GF-D8 (cell line): ENCODE results near the gene HOXB2.
A peak's percentile ranks its signal among the peaks of the same experiment; 100 is the strongest.

ENCODE experiments used
- DNase-seq: peaks from one replicate; lab custom pipeline; 2025; lab: John Stamatoyannopoulos, UW

The HOXB2 gene

DNA sequence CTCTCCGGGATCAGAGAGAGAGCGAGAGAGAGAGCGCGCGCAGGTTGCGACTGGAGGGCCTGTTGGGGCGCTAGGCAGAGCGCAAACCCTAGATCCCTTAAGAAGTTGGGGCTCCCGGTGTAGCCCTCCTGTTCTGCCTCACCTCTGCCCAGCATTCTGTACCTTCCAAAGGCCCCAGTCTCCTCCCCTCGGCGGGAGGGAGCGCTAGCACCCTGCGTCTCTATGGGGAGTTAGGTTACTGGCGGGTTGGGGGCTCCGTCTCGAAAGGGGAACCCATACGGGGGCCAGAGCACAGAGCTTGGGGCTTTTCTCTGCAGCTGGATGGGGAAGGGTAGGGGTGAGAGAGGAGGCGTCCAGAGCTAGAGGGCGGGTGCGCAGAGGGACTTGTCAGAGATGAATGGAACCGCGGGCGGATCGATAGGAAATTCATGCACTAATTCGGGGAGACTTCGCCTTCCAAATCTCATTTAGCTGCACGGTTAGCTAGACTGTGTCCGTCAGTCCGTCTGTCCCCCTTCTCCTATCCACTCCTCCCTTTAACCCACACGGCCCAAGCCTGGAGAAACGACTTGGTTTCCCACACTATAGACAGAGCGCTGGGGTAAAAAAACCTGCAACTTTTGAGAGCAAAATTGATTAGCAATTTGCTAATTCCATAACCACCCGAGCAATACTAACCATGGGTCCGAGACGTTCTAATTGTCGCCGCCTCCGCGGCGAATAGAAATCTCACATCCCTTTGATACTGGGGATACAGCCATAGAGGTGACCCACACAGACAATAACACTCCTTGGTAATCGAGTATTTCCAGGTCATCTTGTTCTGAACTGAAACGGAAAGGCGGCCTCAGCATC lies 33.9 kb upstream of the HOXB2 start:
- DNase-seq, result no peak

DNA sequence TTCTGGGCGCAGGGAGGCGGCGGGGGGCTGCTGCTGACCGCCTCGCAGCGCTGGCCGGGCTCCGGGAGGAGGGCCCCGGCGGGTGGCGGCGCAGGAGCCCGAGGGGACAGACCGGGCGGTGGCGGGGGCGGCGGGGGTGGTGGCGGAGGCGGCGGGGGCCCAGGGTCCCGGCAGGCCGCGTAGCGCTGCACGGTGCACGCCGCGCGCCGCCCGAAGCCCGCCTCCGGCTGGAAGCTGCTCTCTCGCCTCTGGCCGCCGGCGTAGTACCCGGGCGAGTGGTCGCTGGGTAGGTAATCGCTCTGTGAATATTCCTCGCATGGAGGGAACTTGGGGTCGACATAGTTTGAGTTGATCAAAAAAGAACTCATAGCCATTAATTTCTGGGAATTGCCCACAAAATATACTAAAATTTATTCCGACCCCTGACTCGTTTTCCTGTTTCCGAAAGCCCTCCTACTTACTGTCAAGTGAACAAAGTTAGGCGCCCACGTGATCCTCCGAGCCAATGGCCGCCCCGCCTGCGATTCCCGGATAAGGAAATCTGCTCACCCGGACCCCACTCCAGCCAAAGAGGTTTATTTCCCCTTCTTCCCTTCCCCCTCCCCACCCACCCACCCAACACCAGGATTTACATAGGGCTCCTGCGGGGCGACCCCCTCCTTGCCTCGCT lies 33.2 kb upstream of the HOXB2 start, which contains the start of gene HOXB4:
Gene HOXB4 (minus strand): TSS at position 405 of the 670 bp plus-strand sequence. CDS start 31 bp downstream, at position 374.
- DNase-seq, result peak; percentile 77

DNA sequence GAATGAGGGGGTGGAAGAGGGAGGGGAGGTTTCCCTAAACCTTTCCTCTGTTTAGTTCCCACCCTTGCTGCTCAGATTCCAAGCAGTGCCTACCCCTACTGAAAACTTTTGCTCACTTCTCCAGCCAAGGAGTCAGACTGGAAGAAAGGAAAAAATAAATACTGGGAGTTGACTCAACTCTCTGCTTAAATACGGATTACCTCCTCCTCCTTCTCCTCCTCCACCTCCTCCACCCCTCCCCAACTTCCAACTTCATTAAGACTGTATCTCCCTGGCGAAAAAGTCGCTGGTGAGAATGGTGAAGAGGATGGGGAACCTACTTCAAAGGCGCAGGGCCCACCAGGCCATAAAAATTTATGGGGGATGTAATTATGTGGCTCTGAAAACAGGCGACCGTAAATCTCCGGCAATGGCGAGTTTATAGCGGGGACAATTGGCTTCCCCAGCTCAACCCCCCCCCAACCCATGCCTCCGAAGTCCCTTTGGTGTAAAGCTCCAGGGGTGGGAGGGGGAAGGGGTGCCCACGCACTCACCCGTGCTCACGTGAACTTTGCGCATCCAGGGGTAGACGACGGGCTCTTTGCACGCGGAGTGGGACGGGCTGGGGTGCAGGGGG lies 32.5 kb upstream of the HOXB2 start:
- no peak for DNase-seq

DNA sequence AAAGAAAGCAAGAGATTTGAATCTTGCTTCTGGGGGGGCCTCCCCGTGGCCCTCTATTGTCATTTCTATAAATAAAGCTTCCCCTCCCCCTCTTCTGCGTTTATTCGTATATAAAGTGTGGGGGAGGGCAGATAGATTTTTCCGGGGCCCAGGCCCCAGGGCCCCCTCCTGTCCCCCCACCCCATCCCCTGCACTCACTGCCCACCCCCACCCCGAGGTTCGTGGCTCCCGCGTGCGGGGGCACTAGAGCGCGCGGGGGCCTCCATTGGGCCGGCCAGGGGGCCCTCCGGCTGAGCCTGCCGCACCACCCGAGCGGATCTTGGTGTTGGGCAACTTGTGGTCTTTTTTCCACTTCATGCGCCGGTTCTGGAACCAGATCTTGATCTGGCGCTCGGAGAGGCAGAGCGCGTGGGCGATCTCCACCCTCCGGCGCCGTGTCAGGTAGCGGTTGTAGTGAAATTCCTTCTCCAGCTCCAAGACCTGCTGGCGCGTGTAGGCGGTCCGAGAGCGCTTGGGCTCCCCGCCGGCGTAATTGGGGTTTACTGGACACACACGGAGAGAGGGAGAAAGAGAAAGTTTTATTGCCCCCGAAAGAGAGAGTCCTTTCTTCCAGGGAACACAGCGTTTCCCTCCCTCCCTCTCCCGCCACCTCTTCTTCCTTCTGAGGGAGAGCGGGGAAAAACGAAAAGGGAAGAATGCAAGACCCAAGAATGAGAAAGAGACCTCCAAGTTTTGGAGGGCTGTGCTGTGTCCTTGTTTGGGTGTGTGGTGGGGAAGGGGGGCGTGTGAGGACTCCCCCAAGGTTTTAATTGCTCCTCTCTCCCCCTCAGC lies 31.8 kb upstream of the HOXB2 start:
- DNase-seq, result no peak

DNA sequence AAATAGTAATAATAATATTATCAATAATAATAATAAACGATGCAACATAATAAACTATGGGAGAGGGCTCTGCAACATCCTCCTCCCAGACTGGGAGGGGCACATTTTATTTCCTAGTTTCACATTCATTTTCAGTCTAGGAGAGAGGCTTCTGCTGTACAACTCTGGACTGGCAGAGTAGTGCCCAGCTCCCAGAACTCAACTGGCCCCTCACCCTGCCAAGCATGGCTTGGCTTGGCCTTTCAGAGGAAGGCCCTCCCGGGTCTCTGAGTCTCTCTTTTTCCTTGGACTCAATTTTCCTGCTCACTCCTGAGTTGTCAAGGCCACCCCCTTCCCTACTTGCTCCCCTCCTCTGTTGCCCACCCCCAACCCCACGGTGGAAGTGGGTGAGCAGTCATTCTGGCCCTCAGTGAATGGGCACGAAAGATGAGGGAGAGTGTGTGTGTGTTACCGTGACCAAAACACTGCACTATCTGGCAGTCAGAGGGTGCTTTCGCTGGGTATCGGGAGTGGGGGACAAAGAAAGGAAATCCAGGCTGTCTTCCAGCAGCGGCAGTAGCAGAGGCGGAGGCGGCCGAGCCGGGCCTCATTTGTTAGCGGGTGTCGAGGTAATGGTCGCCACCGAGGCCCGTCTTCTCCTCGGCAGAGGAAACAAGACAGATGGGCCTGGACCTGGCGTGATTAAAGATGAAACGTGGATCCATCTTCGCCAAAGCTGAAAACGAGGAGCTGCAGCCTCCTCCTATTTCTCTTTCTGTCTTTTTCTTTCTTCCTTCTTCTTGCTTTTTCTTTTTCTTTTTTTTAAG lies 31.0 kb upstream of the HOXB2 start:
- DNase-seq, result no peak

DNA sequence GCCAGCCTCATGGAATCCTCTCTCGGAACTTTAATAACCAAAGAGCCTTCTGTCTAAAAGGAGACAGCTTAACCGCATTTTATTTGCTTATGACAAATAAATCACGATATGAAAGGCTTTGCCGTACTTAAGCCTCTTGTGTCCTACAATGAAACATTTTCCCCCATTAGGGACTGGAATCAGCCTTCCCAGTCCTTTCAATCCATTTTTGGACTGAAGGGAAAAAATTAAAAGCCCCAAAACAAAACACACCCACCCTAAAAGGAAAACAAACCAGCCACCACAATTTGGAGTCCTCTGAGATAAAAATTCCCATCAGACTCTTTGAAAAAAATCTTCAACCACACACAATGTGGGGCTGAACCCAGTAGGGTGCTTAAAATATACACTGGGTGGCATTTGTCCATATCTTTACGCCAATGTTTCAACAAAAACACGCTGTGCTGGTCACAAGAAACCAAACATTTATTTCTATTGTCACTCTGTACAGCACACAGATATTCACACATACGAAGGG lies 30.2 kb upstream of the HOXB2 start:
- no peak for DNase-seq

DNA sequence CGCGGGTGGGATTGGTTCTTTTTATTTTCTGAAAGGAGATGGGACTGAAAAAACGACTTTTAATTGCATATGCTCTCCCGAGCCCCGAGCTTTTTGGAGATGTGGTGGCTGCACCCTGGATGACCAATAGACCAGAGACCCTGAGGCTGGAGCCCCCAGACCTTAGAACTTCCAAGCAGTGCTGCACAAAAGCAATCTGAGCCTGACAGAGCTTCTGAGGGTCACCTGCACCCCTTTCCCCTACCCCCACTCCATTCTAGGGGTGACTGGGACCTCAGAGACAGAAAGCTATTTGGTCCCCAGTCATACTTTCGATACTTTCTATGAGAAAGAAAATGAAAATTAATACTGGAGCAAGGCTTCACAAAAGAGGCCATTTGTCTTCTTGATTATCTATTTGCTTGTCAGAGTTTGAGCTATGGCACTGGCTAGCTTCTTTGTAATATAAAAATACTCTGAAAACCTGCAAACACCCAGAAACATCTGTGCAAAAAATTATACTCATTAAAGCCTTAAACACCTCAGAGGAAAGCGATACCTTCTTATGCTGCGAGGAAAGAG lies 29.7 kb upstream of the HOXB2 start:
- DNase-seq, result no peak

DNA sequence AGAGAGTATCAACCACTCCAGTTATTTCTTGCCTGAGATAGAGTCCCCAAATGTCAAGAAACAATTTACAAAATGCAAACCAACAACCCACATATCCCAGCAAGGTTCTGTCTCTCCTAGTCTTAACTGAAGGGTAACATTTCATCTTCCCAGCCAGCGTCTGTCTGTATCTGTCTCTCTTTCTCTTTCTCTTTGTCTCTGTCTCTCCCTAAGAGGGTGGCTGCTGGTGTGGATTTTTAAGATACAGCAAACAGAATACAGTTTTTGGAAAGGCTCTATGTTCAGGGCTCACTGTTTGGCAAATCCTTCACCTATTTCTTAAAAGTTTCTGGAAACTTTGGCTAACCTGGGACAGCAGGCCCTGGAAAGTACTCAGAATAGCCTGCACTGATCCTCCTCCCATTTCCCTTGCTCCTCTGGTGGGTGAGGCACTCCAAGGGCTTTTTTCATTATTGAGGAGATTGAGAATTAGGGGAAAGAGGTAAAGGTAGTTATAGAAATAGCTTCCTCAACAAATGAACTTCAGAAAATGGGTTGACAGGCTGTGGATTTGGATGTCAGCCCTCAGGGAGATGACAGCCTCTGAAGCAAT lies 27.0 kb upstream of the HOXB2 start:
- no peak for DNase-seq

DNA sequence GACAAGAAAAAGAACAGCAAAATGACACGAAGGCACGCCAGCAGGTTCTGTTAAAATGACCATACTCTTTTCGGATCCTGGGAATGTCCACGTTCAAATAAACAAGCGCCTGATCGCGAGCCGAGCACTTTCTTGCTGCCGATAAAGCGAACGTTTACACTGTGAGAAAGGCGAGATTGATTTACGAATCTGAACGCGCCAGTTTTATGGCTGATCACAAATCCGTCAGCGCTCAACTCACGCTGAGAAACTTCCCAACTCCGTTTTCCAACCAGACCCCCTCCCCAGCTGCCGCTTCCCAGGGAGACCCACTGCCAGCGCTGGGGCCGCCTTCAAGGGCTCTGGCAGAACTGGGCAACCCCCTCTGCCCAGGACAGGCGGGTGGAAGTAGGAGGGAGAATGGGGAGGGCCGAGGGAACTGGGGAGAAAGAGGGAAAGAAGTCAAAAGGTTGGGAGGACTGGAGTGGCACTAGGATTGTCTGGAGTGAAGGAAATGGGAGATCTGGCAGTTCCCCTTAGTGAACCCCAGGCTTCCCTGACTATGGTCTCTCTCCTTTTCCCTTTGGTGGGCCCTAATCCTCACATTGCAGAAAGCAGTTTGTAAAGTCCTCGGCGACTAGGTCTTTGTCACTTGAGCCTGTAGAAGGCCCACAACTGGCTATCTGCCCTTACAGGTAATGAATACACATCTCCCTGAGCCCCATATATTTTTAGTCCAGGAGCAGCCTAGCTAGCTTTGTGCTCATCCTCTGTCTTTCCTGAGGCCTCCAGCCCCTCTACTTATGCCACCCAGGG lies 26.3 kb upstream of the HOXB2 start:
- DNase-seq, result no peak

DNA sequence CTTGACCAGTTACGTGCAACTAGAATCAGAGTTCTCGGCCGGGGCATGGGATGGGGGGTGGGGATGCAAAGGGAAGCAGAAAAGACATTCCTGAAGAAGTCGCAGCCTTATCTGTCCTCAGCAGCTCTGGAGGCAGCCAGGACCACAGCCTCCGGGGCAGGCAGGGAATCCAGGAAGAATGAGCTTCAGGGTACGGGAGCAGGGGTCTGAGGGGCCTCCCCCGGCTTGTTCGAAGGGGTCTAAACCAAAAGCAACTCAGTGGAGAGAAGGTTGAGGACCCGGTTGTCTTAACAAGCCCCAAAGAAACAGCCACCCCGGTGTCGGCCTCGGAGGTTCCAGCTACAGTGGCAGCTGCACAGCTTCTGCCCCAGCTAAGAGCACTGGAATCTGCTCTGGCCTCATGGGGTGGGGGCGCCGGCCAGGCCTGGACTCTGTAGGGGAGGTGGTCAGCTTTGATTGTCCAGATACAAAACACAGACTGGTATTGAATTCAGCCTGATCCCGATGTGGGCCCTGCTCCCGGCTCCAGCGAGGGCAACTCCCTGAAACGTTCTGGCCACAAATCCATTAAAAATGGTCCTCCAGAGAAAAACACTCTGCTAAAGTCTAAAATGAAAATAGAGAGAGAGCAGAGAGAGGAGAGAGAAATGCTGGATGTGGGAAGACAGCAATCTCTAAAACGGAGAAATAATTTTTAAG lies 25.6 kb upstream of the HOXB2 start:
- DNase-seq, result no peak

DNA sequence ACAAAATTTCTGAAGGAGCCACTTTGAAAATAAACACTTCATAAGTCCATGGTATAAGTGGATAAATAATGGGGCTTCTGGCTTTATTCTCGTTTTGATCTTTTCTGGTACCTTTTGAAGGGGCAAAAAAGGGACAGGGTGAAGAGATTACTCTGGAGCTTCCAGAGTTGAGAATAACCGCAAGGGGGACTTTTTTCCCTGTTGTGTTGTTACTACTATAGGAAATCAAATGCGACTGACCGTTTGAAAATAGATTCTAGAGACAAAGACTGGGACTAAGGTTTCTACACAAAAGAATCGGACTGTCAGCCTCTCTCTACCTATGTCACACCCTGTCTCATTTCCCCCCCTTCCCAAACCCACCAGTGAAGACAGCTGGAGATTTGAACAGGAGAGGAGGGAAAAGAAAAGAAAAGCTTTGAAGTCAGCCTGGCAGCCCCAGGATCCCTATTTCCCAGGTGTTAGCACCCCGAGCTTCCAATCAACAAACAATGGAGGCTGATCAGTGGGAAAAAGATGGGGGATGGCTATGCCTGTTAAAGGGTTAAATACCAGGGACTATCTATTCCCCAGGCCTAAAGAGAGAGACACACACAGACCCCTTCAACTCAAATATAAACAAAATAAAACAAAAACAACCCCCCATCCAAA lies 24.9 kb upstream of the HOXB2 start:
- no peak for DNase-seq

DNA sequence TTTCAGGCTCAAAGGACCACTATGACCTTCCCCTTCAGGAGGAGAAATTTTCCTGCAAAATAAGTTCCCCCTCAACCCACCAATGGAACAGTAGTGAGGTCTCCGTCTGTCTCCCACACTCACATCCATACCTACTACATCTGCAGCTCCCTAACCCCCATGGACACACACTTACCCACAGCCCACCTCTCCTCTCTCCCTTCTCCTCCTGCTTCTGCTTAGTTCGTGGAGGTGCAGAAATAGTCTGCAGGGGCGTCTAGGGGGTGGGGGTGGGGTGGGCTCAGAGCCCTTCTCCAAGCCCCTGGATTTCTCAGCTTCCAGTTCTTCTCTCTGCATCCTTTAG lies 24.3 kb upstream of the HOXB2 start:
- no peak for DNase-seq

DNA sequence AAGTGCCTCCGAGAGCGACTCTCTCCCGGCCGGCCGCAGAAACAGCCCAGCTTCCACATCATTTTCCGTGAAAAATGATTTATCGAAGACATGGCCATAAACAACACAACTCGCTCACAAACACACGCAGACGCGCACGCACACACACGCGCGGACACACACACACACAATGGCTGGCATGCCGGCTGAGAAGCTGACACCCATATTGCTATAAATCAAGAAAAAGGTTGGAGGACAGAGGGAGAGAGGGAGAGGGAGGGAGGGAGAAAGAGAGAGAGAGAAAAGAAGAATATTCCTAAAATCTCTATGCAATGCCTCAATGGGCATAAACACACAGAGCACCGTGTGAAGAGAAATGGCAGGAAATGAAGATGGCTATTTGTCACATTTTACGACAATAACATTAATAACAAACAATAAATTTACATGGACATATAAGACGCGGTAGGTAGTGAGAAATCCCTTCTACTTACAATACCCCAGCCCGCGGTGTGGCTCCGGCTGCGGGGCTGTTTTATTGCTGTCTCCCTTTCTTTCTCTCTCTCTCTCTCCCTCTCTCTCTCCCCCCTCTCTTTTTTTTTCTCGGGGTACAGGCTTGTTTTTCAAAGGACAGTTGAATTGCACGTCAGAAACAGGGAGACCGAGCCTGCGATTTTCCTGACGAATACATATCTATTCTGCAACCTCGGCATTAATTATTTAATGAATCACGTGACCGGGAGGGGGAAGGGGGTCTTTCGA lies 23.8 kb upstream of the HOXB2 start:
- no peak for DNase-seq

DNA sequence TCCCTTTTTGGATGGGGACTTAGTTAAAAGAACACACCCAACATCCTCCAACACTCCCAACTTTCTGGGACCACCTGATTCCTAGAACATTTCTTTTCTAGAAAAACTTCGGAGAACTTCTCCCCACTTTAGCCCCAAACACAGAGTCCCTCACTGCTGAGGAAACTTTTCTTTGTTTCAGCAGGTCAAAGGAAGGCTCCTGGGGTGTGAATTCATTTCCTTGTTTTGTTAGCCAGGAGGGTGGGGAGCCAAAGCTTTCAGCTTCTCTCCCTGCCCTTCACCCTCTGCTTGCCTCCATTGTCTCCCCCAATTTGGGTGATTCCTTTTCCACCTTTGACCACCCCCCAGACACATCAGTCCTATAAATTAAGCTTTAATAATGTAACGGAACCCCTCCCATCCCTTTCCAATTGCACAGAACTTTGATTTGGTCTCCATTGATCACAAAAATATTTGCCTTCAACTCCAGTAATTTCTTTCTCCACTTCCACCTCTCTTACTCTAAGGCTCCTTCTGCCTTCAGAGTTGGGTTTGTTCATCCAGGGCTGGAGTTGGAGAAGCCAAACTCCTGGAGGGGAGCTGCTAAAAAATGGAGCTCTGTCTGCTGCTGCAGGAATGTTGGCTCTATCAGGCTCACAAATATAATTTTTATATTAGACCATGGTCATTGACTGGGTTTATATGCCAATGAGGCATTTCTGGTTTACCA lies 22.9 kb upstream of the HOXB2 start:
- no peak for DNase-seq

DNA sequence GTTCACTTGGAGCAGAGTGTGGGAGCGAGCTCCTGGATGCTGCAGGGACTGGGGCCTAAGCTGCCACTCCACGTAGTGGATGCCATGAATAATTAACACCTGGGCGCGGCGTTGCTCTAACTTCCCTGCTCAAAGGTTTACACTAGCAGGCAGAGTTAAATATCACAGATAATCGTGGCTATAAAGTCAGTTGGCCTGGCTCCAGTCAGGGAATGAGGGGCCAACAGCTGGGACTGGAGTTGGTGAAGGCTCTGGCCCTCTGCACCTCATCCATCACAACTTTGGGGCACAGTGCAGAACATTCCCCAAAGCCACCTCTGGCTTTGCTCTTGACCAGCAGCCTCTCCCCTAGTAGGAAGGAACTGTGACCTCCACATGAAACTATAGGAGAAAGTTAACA lies 22.3 kb upstream of the HOXB2 start:
- DNase-seq, result no peak

DNA sequence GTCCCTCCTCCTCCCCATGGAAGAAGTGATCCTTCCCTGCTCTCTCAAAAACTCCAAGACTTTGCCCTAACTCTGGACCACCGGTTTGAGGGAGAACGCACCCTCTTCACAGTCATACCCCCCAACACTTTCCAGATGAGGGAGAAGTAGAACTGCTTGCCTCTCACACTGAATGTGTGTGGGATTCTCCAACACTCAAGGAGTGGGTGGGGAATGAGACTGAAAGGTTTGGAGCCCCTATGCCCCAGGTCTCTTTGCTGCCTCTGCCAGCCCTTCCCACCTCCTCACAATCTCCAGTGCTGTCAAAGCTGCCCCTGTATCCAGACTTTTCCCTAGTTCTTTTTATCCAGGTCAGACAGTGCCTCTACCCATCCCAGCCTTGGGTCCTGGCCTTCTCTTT lies 21.8 kb upstream of the HOXB2 start:
- DNase-seq, result no peak
